GM19455 (cell line): Measurements from ENCODE around the gene CTTNBP2.

Experiments used
- ATAC-seq: cut with Tn5 transposase; IDR thresholded peaks from one replicate; pipeline ENCODE4 v1.9.1; 2021; ENCODE audit not compliant: unreplicated experiment

Gene CTTNBP2

GRCh38 chr7:117692338-117692737 is 180.9 kb downstream of the CTTNBP2 start:
- ATAC-seq, result no peak

GRCh38 chr7:117690147-117690546 is 183.1 kb downstream of the CTTNBP2 start:
- no peak for ATAC-seq

- no peak for ATAC-seq
Measured at GRCh38 chr7:117689406-117689805, 183.8 kb downstream of the CTTNBP2 start.

- no peak for ATAC-seq
Measured at GRCh38 chr7:117688126-117688525, 185.1 kb downstream of the CTTNBP2 start.

- ATAC-seq, result no peak
Measured at GRCh38 chr7:117686311-117686935, 186.8 kb downstream of the CTTNBP2 start.

- no peak for ATAC-seq
Measured at GRCh38 chr7:117685795-117686194, 187.4 kb downstream of the CTTNBP2 start.

- no peak for ATAC-seq
Measured at GRCh38 chr7:117683430-117684175, 189.6 kb downstream of the CTTNBP2 start.

- ATAC-seq, result no peak
Measured at GRCh38 chr7:117682681-117683385, 190.4 kb downstream of the CTTNBP2 start.

GRCh38 chr7:117679120-117679519 is 194.1 kb downstream of the CTTNBP2 start:
- no peak for ATAC-seq

- ATAC-seq, result no peak
Measured at GRCh38 chr7:117675497-117676435, 197.5 kb downstream of the CTTNBP2 start.

- no peak for ATAC-seq
Measured at GRCh38 chr7:117674617-117675016, 198.6 kb downstream of the CTTNBP2 start.

GRCh38 chr7:117673839-117674238 is 199.4 kb downstream of the CTTNBP2 start:
- ATAC-seq, result no peak

- ATAC-seq, result no peak
Measured at GRCh38 chr7:117673367-117673766, 199.9 kb downstream of the CTTNBP2 start.

- no peak for ATAC-seq
Measured at GRCh38 chr7:117672453-117672852, 200.8 kb downstream of the CTTNBP2 start.

GRCh38 chr7:117669818-117670217 is 203.4 kb downstream of the CTTNBP2 start:
- ATAC-seq, result no peak

- ATAC-seq, result no peak
Measured at GRCh38 chr7:117667456-117667855, 205.8 kb downstream of the CTTNBP2 start.

- no peak for ATAC-seq
Measured at GRCh38 chr7:117666689-117667088, 206.6 kb downstream of the CTTNBP2 start.

- no peak for ATAC-seq
Measured at GRCh38 chr7:117666031-117666430, 207.2 kb downstream of the CTTNBP2 start.

- no peak for ATAC-seq
Measured at GRCh38 chr7:117665368-117665767, 207.9 kb downstream of the CTTNBP2 start.

GRCh38 chr7:117664047-117664446 is 209.2 kb downstream of the CTTNBP2 start:
- no peak for ATAC-seq

GRCh38 chr7:117661328-117661727 is 211.9 kb downstream of the CTTNBP2 start:
- no peak for ATAC-seq
